DOHH2 (cell line): Measurements from ENCODE around the gene CD70.

Source experiments
- H3F3A ChIP-seq: fragments of 200-600 bp; sonication (generic), shearing (Covaris generic); 2 replicates; pipeline ENCODE4 v1.6.0; 2016; ENCODE audit warnings: antibody characterized with exemption, mild to moderate bottlenecking; ENCODE audit not compliant: control insufficient read depth, insufficient read depth
- H3K27ac ChIP-seq: fragments of 200-600 bp; sonication (generic); 2 replicates; pipeline ENCODE4 v1.5.1; 2014; ENCODE audit warnings: low read depth, mild to moderate bottlenecking, low read length, moderate library complexity
- H3K27me3 ChIP-seq: fragments of 200-600 bp; sonication (generic); 2 replicates; pipeline ENCODE4 v1.6.1; 2014; ENCODE audit warnings: mild to moderate bottlenecking, low read length, mixed read lengths; ENCODE audit not compliant: control insufficient read depth
- H3K36me3 ChIP-seq: fragments of 200-600 bp; sonication (generic); 2 replicates; pipeline ENCODE4 v1.6.1; 2014; ENCODE audit warnings: mild to moderate bottlenecking, low read length, moderate library complexity, mixed read lengths; ENCODE audit not compliant: control insufficient read depth
- H3K4me1 ChIP-seq: fragments of 200-600 bp; sonication (generic); 2 replicates; pipeline ENCODE4 v1.6.1; 2014; ENCODE audit warnings: mild to moderate bottlenecking, low read length, mixed read lengths; ENCODE audit not compliant: control insufficient read depth
- H3K4me2 ChIP-seq: fragments of 200-600 bp; sonication (generic); 2 replicates; pipeline ENCODE4 v1.6.0; 2014; ENCODE audit warnings: mild to moderate bottlenecking, low read length, moderate library complexity
- H3K4me3 ChIP-seq: fragments of 200-600 bp; sonication (generic); 2 replicates; pipeline ENCODE4 v1.5.1; 2014; ENCODE audit warnings: mild to moderate bottlenecking, low read length, mixed read lengths
- H3K79me2 ChIP-seq: fragments of 200-600 bp; sonication (generic); 2 replicates; pipeline ENCODE4 v1.6.1; 2014; ENCODE audit warnings: mild to moderate bottlenecking, low read length, mixed read lengths; ENCODE audit not compliant: control insufficient read depth
- H3K9me2 ChIP-seq: fragments of 200-600 bp; sonication (generic); replicated peaks from 2 replicates; pipeline ENCODE4 v1.6.1; 2014; ENCODE audit warnings: mild to moderate bottlenecking, low read length, mixed read lengths; ENCODE audit not compliant: control insufficient read depth
- H3K9me3 ChIP-seq: fragments of 200-600 bp; sonication (generic); 2 replicates; pipeline ENCODE4 v1.6.1; 2014; ENCODE audit warnings: antibody characterized with exemption, low read length, mixed read lengths; ENCODE audit not compliant: control insufficient read depth, insufficient read depth
- H4K20me1 ChIP-seq: fragments of 200-600 bp; sonication (generic); 2 replicates; pipeline ENCODE4 v1.6.0; 2014; ENCODE audit warnings: low read depth, mild to moderate bottlenecking, antibody characterized with exemption, low read length, moderate library complexity; ENCODE audit not compliant: control insufficient read depth, insufficient read depth
- CTCF ChIP-seq: fragments of 200-600 bp; sonication (generic); IDR thresholded peaks from one replicate; pipeline ENCODE4 v1.5.1; 2014; ENCODE audit warnings: antibody characterized with exemption, mild to moderate bottlenecking, low read depth, low read length; ENCODE audit not compliant: poor library complexity, severe bottlenecking
- EZH2phosphoT487 ChIP-seq: fragments of 200-600 bp; sonication (generic); IDR thresholded peaks from 2 replicates; pipeline ENCODE4 v1.6.1; 2017; ENCODE audit warnings: borderline replicate concordance, mild to moderate bottlenecking, antibody characterized with exemption, low read length, moderate library complexity, mixed read lengths

Gene CD70

DNA sequence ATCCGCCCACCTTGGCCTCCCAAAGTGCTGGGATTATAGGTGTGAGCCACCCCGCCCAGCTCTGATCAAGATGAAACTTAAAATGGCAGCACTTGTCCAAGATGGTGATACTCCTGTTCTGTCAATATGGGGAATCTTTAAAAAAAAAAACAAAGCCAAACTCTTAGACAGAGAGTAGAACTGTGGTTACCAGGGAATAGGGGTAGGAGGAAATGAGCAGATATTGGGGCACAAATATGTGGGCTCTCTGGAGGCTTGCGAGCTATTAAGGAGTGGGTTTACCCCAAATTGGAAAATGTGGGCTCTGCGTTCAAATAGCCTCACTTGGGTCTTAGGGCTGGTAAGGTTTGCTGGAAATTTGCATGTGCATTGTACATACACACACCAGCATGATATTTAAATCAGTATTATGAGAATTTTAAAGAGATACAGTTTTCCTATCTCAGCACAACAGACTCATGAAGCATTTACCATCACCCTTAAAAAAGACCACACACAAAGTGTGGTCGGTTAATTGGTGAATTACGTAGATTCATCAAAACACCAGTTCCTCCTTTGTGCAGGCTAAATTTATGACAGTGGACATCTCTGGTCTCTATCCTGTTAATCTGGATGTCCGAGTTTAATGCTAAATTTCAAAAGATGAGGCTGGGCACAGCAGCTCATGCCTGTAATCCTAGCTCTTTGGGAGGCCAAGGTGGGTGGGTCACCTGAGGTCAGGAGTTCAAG lies 11.3 kb downstream of the CD70 start:
- H3K9me2 ChIP-seq: no peaks in the 10 kb centered on the region
- H3K36me3 ChIP-seq: peaks cover 9% of the 10 kb centered on the region
- no peaks in the 10 kb centered on the region for H4K20me1 ChIP-seq
- no peaks in the 10 kb centered on the region for H3K79me2 ChIP-seq
- H3K27me3 ChIP-seq: no peaks in the 10 kb centered on the region
- peak overlapping the region; percentile 96 for H3K27ac ChIP-seq
- H3K9me3 ChIP-seq: no peaks in the 10 kb centered on the region
- H3K4me1 ChIP-seq: peaks cover 67% of the 10 kb centered on the region
- peaks cover 27% of the 10 kb centered on the region for H3F3A ChIP-seq
- no peak for TF ChIP-seq CTCF
- TF ChIP-seq EZH2phosphoT487: no peak
- peak overlapping the region; percentile 45 for H3K4me2 ChIP-seq
- peak overlapping the region; percentile 18 for H3K4me3 ChIP-seq

DNA sequence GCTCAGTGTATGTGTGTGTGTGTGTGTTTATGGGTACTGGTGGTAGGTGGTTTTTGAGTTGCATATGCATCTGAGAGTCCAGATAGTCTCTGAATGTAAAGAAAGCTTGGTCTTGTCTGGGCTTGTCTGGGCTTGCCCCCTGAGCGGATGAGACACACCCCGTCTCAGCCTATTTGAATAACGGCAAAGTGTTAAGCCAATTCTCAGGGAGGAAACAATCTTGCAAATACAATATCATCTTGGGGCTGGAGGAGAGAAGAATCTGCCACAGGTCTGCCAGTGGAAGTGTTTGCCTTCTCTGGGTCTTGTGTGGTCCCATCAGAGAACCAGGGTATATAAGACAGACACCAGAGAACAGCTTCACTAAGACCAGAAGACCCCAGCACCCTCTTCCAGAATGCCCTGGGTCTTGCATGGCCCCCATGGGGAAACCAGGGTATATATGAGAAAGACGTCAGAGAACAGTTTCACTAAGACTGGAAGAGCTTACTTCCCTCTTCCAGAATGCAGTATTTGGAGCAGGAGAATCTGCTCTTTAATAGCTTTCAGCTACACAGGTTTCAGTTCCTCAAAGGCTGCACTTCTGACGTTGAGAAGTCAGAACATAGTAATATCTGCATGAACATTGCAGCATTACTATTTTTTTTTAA lies 13.3 kb downstream of the CD70 start:
- TF ChIP-seq EZH2phosphoT487: no peak
- TF ChIP-seq CTCF: no peak
- Histone ChIP-seq H3K4me2 (peak overlapping the region; percentile 80), H3K27ac (peak overlapping the region; percentile 96), H4K20me1 (no peaks in the 10 kb centered on the region), H3K4me1 (peaks cover 80% of the 10 kb centered on the region), H3K9me3 (peaks cover under 1% of the 10 kb centered on the region; the same call in 1 of the 2 replicates), H3K27me3 (no peaks in the 10 kb centered on the region), H3K9me2 (no peaks in the 10 kb centered on the region), H3K36me3 (peaks cover 5% of the 10 kb centered on the region), H3F3A (peaks cover 27% of the 10 kb centered on the region), H3K4me3 (peak overlapping the region; percentile 60), H3K79me2 (no peaks in the 10 kb centered on the region)

GRCh38 chr19:6576869-6577475 lies 14.0 kb downstream of the CD70 start:
- no peaks in the 10 kb centered on the region for H3K27me3 ChIP-seq
- peaks cover 84% of the 10 kb centered on the region for H3K4me1 ChIP-seq
- peak overlapping the region; percentile 60 for H3K4me3 ChIP-seq
- H3K4me2 ChIP-seq: peak overlapping the region; percentile 80
- TF ChIP-seq EZH2phosphoT487 (no peak), CTCF (no peak)
- H3K9me3 ChIP-seq: peaks cover 6% of the 10 kb centered on the region; the same call in 1 of the 2 replicates
- H3K36me3 ChIP-seq: peaks cover 5% of the 10 kb centered on the region
- H3K27ac ChIP-seq: peak overlapping the region; percentile 96
- no peaks in the 10 kb centered on the region for H4K20me1 ChIP-seq
- H3K9me2 ChIP-seq: no peaks in the 10 kb centered on the region
- H3F3A ChIP-seq: peaks cover 27% of the 10 kb centered on the region
- H3K79me2 ChIP-seq: no peaks in the 10 kb centered on the region
